ENCODE data around the gene AGO3.
"Not testable (repeated sequence)": the region's sequence is repeated elsewhere in the genome, so short reads cannot be mapped to it uniquely, and the experiment has no call there.

AGO3 gene

GRCh38 chr1:35958558-35958957 lies 27.7 kb downstream of the AGO3 start:
- H3K4me3 ChIP-seq (ENCODE audit: low read depth, low read length), result no peak overlapping the region
- TF ChIP-seq CTCF (IDR thresholded peaks at IDR 0.05; ENCODE audit: control insufficient read depth, extremely low read depth, insufficient read depth), result no peak
- peak; percentile 11 for DNase-seq (ENCODE audit: low read depth)

DNA sequence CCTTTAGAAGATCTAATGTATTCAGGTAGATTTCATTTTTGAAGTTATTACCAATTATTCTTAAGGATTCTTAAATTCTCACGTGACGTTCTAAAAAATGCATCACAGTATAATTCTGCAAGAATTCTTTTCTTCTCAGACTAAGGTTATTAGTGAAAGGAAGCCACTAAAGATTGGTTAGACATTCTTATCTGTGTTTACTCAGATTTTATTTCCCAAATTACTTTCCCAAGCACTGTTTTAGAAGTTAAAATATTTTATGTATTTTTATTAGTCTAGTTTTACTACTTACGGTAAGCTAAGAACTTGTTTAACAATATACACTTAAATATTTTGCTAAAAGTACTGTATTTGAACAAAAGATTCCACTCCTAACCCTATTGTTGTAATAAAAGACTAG lies 28.4 kb downstream of the AGO3 start:
- TF ChIP-seq CTCF (IDR thresholded peaks at IDR 0.05; ENCODE audit: control insufficient read depth, extremely low read depth, insufficient read depth), result no peak
- no peak for DNase-seq (ENCODE audit: low read depth)
- H3K4me3 ChIP-seq (ENCODE audit: low read depth, low read length), result no peak overlapping the region

DNA sequence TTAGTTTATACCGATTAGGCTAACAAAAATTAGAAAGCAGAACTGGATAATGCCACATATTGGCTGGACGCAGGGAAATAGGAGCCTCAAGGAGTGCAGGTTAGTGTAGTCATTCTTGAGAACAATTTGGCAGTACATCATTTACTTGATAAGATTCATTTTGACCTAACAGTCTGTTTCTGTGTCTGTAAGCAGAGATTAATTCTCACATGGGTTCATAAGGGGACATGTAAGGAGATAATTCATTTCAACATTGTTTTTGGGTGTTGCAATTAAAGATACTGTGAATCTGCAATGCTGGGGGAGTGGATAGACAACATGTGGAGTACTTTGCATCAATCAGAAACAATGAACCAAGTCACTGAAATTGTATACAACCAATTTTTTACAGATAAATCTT lies 32.0 kb downstream of the AGO3 start:
- H3K4me3 ChIP-seq (ENCODE audit: low read depth, low read length), result no peak overlapping the region
- DNase-seq (ENCODE audit: low read depth), result no peak
- no peak for TF ChIP-seq CTCF (IDR thresholded peaks at IDR 0.05; ENCODE audit: control insufficient read depth, extremely low read depth, insufficient read depth)

GRCh38 chr1:35964277-35964676 lies 33.4 kb downstream of the AGO3 start:
- not testable (repeated sequence) for DNase-seq (ENCODE audit: low read depth); H3K4me3 ChIP-seq (ENCODE audit: low read depth, low read length)

GRCh38 chr1:35968396-35968795 lies 37.5 kb downstream of the AGO3 start:
- no peak for TF ChIP-seq CTCF (IDR thresholded peaks at IDR 0.05; ENCODE audit: control insufficient read depth, extremely low read depth, insufficient read depth)
- no peak overlapping the region for H3K4me3 ChIP-seq (ENCODE audit: low read depth, low read length)
- no peak for DNase-seq (ENCODE audit: low read depth)

- no peak for TF ChIP-seq CTCF (IDR thresholded peaks at IDR 0.05; ENCODE audit: control insufficient read depth, extremely low read depth, insufficient read depth)
- DNase-seq (ENCODE audit: low read depth), result no peak
- H3K4me3 ChIP-seq (ENCODE audit: low read depth, low read length), result no peak overlapping the region
These were observed 40.7 kb downstream of the AGO3 start for GRCh38 chr1:35971601-35972000.

- not testable (repeated sequence) for DNase-seq (ENCODE audit: low read depth); H3K4me3 ChIP-seq (ENCODE audit: low read depth, low read length)
These were observed 41.7 kb downstream of the AGO3 start for GRCh38 chr1:35972631-35973030.

DNA sequence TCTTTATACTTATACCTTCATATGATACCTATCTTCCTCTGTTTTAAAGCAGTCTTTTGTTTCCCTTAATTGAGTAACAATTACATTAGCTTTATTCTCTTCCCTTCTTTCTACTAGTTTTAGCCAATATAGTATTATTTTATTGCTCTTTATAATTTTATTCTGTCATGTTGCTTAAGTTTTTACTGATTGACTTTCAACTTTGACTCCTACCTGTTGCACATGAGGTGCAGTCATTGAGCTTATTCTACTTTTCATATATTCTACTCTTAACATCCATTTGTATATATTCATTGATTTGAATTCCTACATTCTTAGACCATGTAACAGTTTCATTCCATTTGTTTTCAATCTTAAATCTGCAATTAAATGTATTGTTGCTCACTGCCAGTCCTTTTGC lies 49.2 kb downstream of the AGO3 start:
- DNase-seq (ENCODE audit: low read depth), result no peak
- no peak overlapping the region for H3K4me3 ChIP-seq (ENCODE audit: low read depth, low read length)
- TF ChIP-seq CTCF (IDR thresholded peaks at IDR 0.05; ENCODE audit: control insufficient read depth, extremely low read depth, insufficient read depth), result no peak

Measured in LNCaP clone FGC (cell line).